HG02798 (cell line): ENCODE data around the gene KRTAP12-2.

Source experiments
- ATAC-seq: cut with Tn5 transposase; IDR thresholded peaks from one replicate; pipeline ENCODE4 v1.9.1; 2021; ENCODE audit warnings: mild to moderate bottlenecking; ENCODE audit not compliant: unreplicated experiment, poor library complexity

Gene KRTAP12-2

GRCh38 chr21:44666401-44667320 lies at the start of gene KRTAP12-2:
TSS of gene KRTAP12-2 (minus strand) at chr21:44666927. CDS start at chr21:44666886, 41 bp downstream.
- ATAC-seq: no peak

- no peak for ATAC-seq
Observed at GRCh38 chr21:44714905-44715304, 48.2 kb upstream of the KRTAP12-2 start.

- no peak for ATAC-seq
Observed at GRCh38 chr21:44713846-44714245, 47.1 kb upstream of the KRTAP12-2 start.

GRCh38 chr21:44713130-44713529 lies 46.4 kb upstream of the KRTAP12-2 start:
- ATAC-seq: no peak

GRCh38 chr21:44712203-44713028 lies 45.7 kb upstream of the KRTAP12-2 start:
- ATAC-seq: no peak

- no peak for ATAC-seq
Observed at GRCh38 chr21:44711327-44712202, 44.8 kb upstream of the KRTAP12-2 start, which contains the start of gene TSPEAR. TSS of gene TSPEAR (minus strand) at chr21:44711572. CDS start at chr21:44711514, 58 bp downstream.

GRCh38 chr21:44710756-44711326 lies 44.1 kb upstream of the KRTAP12-2 start:
- ATAC-seq: no peak

- ATAC-seq: no peak
Observed at GRCh38 chr21:44710294-44710665, 43.6 kb upstream of the KRTAP12-2 start.

GRCh38 chr21:44709426-44710293 lies 42.9 kb upstream of the KRTAP12-2 start:
- no peak for ATAC-seq

- ATAC-seq: no peak
Observed at GRCh38 chr21:44708866-44709425, 42.2 kb upstream of the KRTAP12-2 start.

GRCh38 chr21:44708213-44708865 lies 41.6 kb upstream of the KRTAP12-2 start:
- no peak for ATAC-seq

GRCh38 chr21:44706706-44707581 lies 40.2 kb upstream of the KRTAP12-2 start:
- no peak for ATAC-seq

GRCh38 chr21:44706026-44706705 lies 39.4 kb upstream of the KRTAP12-2 start:
- ATAC-seq: no peak

GRCh38 chr21:44704636-44705001 lies 37.9 kb upstream of the KRTAP12-2 start:
- no peak for ATAC-seq

GRCh38 chr21:44703731-44704635 lies 37.3 kb upstream of the KRTAP12-2 start:
- no peak for ATAC-seq
